Stimulated activated CD4-positive, alpha-beta T cell treated with anti-CD3 and anti-CD28 coated beads, Interleukin-4, amount 100 ng/mL, for 1 hour (primary cell): Measurements from ENCODE around the gene KCTD1.

ENCODE experiments used
- DNase-seq: peaks from one replicate; pipeline ENCODE4 v3.0.0-alpha.2; 2020

The KCTD1 gene

DNA sequence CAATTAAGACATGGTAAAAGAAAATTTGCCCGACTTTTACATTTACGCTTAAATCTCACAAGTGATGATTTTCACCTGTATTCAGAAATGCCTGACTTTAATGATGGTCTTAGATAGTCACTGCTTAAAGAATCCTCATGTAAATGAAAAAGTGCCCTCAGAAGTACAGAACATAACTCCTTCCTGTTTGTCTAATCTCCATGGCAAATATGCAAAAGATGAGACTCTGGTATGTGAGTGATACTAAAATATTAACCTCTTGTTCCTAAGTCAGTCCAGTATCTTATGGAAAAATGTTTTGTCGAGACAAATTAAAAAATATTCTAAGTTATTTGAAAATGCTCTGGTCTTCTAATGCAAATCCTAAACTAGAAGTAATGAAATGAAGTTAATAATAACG, 29.2 kb downstream of the KCTD1 start:
- no peak for DNase-seq

DNA sequence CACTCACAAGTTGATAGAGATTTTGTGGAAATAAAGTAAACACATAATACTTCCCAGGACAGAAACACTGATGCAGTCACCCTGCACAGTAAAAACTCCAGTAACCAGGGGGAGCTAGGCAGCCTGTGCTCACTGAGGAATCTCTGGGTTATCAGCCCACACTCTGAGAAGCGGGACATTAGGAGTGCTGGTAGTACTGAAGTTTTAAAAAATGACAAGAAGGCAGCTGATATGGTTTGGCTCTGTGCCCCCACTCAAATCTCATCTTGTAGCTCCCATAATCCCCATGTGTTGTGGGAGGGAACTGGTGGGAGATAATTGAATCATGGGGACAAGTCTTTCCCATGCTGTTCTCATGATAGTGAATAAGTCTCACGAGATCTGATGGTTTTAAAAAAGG, 31.4 kb downstream of the KCTD1 start:
- no peak for DNase-seq

DNA sequence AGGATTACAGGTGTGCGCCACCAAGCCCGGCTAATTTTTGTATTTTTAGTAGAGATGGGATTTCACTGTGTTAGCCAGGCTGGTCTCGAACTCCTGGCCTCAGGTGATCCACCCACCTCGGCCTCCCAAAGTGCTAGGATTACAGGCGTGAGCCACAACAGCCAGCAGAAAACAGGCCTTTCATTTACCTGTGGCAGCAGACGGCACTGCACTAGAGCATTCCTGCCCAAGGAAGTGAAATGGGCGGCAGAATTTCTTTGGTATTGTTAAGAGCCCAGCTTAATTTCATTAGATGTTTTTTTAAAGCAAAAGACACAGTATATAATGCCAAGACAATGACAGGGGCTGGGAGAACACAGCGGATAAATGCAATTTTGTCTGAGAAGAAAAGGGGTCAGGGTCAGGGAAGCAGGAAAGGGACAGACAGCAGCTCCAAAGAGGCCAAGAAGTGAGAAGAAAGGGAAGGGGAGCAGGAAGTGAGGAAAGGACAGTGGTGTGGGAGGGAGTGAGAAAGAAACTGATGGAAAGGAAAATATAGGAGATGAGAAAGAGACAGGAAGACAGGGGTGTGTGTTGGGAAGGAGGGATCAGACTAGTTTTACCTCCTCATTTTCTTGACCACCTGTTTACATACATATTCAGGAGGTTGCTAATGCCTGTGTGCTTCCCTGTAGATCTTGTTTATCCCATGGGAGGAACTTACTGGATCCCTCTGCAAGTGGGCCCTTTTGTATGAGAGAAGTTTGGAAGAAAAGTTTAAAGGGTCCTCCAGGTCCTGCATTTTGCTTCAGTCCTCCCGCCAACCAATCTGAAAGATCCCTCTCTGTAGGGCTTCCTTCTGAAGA, 32.5 kb downstream of the KCTD1 start:
- no peak for DNase-seq

DNA sequence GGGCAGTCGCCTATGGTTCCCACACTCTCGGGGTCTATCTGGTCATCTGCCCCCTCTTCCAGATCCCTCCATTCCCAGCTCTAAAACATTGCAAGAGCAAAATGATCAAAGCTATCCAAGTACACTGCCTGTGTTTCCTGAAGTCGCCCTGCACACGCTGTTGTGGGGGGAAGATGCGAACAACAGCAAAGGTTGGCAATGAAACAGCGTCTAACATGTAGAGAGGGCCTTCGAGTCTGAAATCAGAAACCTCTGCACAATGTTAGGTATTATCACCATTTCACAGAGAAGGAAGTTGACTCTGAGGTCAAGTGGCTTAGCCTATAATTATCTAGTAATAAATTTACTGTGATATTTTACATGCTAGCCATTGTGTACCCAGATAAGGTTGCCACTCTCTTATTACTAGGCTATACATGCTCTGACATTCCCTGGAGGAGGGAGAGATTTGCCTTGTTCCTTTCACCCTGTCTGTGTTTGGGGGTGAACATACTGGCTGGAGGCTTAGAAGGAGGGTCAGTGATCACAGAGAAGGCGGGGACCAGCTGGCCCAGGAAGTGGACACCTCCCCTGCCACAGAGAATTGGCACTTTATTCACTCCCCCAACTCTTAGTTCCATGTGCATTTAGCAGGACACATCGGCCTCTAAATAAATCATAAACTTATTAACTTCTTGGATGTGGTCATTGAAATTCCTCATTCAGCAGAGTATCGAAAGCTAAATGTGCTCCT, 36.8 kb downstream of the KCTD1 start:
- no peak for DNase-seq

DNA sequence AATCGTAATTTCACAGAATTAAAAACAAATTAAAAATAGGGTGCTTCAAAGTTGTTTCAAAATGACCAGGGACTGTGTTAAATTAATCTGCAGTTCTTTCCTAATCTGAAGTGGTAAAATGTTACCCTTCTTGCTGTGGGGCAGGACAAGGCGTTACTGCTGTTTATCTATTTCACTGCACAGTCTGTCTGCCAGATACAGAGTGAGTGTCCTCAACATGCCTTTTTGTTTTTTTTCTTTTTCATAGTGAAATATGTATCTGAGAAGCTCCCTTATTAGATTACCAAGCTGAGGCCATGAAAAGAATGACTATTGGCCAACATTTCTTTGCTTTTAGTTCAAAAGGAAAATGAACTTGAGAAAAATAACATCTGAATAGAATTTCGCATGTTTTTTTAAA, 38.0 kb downstream of the KCTD1 start:
- no peak for DNase-seq

DNA sequence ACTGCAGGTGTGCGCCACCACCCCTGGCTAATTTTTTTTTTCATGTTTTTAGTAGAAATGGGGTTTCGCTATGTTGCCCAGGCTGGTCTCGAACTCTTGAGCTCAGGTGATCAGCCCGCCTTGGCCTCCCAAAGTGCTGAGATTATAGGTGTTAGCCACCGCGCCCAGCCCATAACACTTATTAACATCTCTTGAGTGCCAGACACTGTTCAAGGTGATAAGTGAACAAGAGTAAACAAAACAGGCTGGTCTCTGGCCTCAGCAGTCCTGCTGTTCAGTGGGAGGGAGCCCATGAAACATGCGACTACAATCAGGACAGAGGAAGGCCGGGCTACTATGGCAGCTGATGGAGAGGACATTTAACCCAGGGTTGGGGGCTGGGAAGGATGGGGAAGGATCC, 42.3 kb downstream of the KCTD1 start:
- DNase-seq, result no peak

DNA sequence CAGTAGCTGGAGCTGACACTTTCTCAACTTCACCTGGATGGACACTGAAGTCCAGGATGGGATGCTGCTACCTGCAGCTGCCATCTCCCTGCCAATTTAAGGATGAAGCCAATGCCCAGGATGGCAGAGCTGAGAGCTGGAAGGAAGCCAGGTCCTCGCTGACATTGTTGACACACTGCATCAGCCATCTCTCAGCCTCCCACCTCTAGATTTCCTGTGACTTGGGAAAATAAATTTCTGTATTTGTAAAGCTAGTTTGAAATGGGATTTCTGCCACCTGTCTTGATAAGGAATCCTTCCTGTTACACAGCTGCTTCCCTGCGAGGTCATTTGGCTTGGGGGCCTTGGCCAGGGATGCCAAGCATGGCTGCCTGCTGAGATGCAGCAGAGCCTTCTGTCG, 43.5 kb downstream of the KCTD1 start:
- no peak for DNase-seq

DNA sequence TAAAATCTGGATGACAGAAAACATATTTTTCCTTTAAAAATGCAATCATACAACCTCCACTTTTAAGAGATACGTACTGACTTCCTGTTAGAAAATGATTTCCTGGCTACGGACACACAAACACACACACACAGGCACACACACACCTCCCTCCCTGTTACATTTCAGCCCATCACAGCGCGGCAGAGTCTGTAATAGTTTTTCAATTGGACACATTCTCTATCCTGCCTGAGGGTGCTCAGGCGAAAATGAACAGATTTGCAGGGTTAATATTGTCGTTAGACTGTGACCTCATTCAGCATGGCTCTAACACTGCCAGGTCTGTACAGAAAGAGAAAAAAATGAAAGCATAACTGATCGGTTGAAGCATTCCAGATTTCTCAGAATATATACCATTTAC, 45.0 kb downstream of the KCTD1 start:
- no peak for DNase-seq

DNA sequence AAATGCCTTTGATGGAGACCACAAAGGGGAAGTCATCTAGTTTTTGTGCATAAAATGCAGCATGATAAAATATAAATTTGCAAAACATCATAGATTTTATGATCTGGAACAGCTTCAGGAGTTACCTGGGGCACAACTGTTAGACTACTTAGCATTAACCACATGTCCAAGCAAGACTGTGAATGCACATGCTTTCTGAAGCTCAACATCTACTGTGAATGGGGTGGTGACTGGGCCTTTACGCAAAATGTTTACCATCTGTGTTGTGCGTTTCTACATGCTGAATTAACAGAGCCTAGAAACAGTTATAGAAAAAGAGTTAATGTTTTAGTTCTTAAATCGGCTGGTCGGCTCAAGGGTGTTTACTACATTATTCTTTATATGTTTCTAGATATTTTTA, 45.5 kb downstream of the KCTD1 start:
- DNase-seq, result no peak

DNA sequence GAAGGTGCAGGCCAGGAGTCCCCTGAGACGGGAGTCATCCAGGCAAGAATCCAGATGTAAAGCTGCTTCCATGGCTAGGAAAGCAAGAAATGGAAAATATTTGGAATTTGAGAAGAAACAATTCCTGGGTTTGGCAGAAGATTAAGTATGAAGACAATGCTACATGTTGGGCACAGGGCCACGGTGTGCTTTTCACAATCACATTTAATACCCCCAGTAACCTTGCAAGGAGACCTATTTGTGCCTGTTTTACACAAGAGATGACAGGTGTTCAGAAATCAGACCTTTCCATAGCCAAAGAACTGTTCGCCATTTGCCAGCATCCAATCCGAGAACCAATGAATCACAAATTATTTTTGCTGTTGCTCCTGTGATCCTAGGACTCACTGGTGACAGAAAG, 50.5 kb downstream of the KCTD1 start:
- DNase-seq, result no peak

DNA sequence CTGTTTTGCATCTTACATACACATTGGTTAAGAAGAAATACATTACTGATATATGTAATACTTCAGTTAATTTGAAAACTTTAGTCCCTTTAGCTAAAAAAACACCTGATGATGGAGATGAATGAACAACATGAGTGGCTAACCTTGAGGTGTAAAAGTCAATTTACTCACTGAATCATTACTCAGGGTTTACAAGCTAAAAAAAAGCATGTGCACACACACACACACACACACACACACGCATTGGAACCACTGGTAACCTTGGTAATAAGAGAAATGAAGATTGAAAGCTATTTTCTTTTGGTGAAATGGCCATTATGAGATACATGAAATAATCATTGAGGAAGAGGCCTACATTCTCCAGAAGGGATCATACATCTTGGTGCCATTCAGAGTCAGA, 51.8 kb downstream of the KCTD1 start:
- DNase-seq, result no peak

DNA sequence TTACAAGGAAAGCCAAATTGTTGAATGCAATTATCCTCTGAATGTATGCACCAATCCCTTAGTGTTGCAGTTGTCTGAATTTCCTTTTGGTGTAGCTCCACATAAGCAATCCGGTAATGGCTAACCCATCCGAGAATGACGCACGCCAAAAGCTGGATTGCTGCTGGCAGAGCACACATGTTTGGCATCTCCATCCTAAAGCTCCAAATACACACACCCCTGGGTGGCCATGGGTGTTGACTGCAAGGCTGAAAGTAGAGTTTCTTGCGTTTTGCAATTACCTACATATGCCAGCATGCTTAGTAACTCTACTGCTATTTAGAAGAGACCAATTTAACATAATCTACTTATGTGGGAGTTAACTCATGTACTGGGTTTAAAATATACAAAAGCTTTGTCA, 53.1 kb downstream of the KCTD1 start:
- no peak for DNase-seq

DNA sequence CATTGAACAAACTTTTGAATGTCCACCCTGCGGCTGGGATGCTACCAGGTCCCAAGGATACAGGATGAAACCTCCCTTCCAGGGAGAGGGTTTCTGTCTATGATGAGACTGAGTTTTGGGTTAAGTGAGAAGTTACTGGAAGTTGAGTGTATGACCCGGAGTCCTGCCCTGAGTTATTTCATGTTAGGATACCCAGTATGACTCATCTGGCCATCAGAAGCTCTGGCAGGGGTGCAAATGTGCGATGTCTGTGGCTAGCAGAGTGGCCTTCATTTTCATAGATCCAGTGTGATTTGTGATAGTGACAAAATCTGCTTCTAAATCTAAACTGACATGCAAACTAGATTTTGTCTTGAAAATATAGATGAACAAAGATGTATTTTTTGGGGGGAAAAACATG, 55.3 kb downstream of the KCTD1 start:
- no peak for DNase-seq

DNA sequence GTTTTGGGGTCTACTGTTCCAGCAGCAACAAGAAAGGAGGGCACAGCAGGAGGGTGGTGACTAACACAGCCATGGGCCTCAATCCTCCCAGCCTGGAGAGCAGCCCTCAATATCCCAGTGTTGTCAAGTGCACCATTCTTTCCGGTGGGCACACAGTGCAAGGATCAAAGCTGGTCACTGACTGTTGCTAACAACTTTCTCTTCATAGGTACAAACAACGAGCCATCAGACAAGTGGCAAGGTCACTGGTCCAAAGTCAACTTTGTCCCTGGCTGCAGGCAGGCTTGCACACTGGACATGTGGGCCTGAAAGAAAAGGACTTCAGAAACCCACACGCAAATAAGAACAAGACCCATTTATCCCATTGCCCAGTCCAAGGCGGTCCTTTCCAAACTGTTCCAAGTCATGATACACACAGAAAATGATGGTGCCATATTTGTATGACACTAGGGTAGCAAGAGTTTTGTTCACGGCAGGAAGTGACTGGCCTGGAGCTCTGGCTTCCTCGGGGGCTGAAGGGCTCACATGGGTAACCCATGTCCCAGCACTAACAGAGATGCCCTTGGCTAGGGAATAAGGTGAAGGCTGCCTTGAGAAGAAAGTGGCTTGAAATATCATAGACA, 57.0 kb downstream of the KCTD1 start:
- no peak for DNase-seq

DNA sequence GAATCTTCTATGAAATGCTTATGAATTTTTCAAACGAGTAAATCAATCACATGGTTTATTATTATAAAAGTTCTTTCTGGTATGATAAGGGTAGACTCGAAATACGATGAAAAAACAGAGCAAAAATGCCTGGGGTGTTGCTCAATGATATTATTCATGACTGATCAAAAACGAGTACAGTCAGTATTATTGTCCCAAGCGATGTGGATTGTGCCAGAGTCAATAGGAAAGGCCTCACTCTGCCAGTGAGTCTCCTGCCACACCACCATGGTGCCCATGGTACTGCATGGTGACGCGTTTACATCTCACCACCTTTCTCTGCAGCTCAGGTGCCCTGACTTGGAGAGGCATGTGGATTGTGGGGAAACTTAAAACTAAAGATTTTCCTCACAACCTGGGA, 58.5 kb downstream of the KCTD1 start:
- DNase-seq, result no peak

DNA sequence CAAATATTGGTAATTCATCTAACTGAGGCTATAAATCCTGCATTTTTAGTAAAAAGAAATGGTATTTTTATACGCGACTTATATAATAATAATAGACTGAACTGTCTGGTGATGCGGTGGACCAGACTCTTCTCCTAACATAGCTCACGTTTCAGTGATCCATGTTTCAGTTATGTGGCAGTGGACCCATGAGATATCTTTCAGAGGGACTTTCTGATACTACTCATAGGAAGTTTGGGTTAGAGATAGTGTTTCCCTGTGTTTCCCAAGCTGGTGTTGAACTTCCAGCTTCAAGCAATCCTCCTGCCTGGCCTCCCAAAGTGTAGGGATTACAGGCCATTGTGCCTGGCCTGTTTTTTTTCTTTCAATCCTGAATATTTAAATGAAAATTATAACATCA, 59.2 kb downstream of the KCTD1 start:
- no peak for DNase-seq

DNA sequence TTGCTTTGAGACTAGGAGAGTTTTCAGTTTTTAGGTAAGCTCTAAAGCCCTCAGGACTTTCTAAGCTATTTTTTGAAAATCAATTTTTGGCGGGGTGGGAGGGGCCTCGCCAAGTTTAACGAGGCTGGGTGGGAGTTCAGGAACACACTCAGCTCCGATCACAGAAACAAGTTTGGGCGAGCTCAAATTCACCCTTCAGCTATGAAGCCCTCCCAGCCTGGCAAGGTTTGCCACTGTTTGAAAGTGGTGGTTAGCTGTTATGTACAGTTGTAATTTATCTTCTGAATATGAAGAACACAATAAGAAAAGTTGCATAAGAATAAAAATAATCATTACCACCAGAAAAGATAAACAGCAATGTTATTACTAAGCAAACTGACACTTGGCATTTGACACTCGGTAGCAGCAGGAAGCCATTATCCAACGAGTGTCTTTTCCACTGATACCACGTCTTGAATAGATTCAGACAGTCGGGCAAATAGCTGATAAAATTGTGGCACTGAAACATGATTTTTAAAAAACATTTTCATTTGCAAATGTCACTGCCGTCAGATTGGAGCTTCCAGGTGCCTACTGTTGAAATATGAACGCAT, 59.8 kb downstream of the KCTD1 start:
- no peak for DNase-seq

DNA sequence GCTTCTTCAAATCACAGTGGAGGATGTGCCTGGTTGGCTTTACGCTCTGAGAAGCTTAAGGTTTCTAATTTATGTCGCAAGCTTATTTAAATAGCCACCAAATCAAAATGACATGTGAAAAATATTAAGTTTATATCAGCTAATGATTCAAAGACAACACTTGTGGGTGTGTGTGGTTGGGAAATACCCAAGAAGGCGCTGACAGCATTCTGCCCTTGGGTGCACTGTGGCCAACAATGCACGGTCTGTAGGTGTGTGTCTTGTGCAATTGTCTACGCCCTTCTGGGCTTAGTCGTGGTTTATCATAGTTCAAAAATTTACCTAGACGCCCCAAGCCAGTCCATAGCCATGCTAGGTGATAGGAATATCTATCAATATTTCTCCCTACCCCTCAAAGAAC, 60.9 kb downstream of the KCTD1 start:
- no peak for DNase-seq

DNA sequence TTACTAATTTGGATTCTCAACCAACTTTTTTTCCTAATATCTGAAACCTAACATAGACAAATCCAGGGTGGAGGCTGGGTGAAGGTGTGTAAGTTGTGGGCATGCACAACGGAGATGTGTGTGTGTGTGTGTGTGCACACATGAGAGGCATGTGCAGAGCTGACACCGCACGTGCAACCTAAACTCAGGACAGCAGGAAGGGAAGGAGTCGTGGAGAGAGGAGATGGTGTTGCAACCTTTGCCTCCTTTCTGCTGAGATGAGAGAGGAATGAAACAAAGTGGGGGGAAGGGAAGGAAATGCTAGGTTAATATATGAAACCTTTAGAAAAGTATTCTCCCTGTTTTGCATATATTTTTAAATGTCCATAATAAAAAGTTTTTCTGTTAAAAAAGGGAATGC, 64.7 kb downstream of the KCTD1 start:
- DNase-seq, result no peak

DNA sequence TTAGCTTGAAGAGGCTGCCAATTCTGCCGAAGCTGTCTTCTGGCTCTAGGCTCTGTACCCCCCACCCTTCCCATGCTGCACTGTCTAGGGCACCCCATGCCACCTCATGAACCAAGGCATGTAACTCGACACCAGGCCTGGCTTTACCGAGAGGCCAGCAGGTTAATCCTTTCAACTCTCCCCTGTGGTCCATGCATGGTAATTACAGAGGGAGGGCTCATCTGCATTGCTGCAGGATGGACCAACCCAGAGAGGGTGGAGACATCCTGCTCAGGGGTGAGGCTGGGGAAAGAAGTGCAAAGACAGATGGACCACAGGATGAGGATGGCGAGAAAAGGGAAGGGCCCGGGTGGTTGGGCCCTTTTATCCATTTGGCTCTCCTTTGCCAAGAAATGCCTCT, 65.8 kb downstream of the KCTD1 start:
- no peak for DNase-seq

DNA sequence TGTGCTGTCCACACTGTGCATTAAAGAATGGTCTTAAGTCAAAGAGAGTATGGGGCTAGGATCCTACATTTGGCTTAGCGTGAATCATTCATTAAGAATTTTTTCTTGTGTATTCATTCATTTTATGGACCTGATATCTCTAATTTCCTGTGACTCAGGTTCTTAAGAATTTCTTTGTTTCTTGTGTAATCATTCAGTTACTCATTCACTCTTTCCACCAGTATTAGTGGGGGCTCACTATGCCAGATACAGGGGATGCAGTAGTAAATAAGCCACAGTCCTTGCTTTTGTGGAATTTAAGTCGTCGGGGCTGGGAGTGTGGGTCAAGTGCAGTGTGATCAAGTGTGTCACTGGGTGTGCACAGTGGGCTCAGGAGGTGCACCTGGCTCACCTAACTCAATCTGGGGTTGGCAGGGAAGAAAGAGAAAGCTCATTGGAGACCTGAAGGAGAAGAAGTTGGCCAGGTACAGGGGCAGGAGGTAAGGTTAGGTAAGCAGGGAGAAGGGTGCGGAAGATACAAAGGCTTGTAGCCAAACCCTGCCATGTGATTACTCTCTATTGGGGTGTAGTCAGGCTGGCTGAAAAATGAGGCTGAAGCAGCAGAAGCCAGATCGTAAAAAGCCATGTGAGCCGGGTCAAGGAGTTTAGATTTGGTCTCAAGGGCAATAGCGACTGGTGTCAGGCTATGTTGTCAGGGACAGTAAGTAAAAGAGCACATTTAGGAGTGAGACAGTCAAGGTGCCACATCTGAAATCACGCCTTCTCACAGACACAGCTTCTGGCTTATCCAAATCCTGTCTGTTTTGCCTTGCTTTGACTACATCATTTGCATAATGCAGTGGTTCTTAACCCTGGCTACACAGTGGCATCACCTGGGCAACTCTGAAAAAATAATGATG, 67.2 kb downstream of the KCTD1 start:
- no peak for DNase-seq

DNA sequence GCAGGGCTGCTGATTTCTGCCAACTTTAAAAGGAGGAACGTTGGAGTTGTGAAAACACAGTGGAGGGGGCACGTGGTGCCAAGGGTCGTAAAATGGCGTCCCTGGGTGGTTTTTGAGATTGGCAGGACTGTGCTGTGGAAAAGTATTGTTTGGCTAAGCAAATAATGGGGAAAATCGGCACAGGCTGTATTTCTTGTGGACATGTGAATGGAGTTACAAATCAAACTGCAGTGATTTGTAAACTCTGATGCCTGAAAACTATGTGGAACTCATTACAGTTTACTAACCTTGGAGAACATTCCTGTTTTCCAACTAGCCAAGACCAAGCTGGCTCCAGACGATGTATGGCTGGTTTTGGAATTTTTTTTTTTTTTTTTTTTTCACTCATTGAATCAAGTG, 68.7 kb downstream of the KCTD1 start:
- DNase-seq, result no peak
